Posterior vena cava (tissue), 2 donors: ENCODE results near the gene TPST2. TPM values are rescaled to one million over a fixed set of nuclear protein-coding genes. Genes with fewer than 3 reads are reported as not detected.

Source experiments
- DNase-seq: peaks from one replicate; pipeline ENCODE4 v3.0.0-alpha.2; 2020; ENCODE audit warnings: low spot score
- intact Hi-C, 2 donors: fragments of 100-400 bp; cut with DNase I; formaldehyde crosslinking; loops; one replicate each; pipeline versions ENCODE4 v1.14.1 to v1.14.2; 2022 to 2023
- long read RNA-seq, 2 donors: library from polyadenylated mRNA; unstranded; transcript quantifications; one replicate each; pipeline ENCODE4 v2.0.0, GENCODE V29; 2020 to 2021
- total RNA-seq, 2 donors: library from RNA; stranded (reverse); fragmentation: NEBNext Ultra II Directional; extraction: Animal tissue kit (Norgen Biotek cat#: 25700); gene quantifications; one replicate each; pipeline ENCODE4 v1.2.1, GENCODE V29; 2021
- donor health status: DM: yes; HTN: yes; CAD: no.
- donor health status: DM: yes; HTN: yes; CAD: no.

The TPST2 gene
- total RNA-seq: 10 to 100 TPM; 24.5 to 33.8 TPM
- long read RNA-seq, donor 1, full-length matches to known transcripts: 13 of 20 reads
- long read RNA-seq, donor 1, partial matches to known transcripts: 3 of 20 reads
- long read RNA-seq, donor 1, other reads (novel, unspliced or antisense): 4 of 20 reads
- long read RNA-seq, donor 2, full-length matches to known transcripts: 160 of 198 reads
- long read RNA-seq, donor 2, partial matches to known transcripts: 18 of 198 reads
- long read RNA-seq, donor 2, other reads (novel, unspliced or antisense): 20 of 198 reads

DNA sequence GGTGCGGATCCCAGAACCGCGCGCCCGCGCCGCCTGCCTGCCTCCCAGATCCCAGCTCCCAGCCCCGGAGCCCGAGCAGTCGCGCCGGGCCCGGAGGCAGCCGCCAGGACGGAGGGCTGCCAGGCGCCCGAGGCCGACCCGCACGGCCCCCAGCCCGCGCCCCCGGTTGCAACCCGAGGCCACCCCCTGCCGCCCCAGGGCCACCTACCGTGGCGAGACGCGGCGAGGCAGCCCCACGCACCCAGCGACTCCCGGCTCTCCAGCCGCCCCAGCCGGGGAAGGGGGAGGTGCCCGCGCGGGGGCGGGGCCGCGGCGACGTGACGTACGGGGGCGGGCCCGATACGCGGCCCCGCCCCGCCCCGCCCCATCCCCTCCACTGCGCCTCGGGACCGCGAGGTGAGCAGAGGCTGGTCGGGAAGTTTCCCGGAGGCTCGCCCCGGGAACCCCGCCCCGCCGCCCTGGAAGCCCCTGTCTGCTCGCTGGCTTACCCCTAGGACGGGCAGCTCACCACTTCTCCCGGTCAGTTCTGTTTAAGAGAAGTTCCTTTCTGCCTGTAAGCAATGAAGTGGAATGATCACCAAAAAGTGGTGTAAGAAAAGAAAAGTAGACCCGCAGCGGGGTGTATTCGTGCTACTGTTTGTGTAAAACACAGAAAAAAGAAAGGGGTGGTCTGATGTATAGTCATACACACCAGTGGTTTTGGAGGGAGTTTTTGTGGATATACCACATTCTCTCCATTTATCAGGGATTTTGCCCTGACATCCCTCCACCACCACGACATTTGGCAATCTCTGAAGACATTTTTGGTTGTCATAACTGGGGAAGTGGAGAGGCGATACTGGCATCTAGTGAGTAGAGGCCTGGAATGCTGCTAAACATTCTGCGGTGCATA lies at the start of gene TPST2:
TPST2 (minus strand) TSS at position 288 of the 892 bp plus-strand sequence. CDS start 48,502 bp downstream, outside the sequence.
- peak; percentile 94 for DNase-seq

DNA sequence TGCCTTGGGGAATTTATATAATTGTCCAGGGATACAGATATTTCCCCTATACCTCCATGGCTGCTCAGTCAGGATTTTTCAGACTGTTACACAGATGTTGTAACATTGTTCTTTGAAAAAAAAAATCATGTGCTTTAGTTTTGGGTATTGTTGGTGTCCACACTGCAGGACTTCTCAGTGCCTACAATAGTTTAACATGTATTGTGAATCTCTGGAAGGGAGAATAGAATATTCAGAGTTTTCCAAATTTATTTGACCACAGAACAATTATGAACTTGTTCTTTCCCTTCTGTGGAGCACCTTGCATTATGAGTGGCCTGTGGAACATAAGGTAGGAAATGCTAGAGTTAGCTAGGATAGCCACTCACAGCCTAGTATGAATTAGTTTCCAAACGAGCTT lies 46.4 kb upstream of the TPST2 start:
- DNase-seq: no peak
- intact Hi-C loops: no loop called here

More for the DNA sequence above, at the start of gene TPST2:
- intact Hi-C loops: loop anchor here in 1 of 2 donors (10.0 kb wide), 1 partner anchor 75 kb away; the partner anchor contains the start of gene TFIP11

DNA sequence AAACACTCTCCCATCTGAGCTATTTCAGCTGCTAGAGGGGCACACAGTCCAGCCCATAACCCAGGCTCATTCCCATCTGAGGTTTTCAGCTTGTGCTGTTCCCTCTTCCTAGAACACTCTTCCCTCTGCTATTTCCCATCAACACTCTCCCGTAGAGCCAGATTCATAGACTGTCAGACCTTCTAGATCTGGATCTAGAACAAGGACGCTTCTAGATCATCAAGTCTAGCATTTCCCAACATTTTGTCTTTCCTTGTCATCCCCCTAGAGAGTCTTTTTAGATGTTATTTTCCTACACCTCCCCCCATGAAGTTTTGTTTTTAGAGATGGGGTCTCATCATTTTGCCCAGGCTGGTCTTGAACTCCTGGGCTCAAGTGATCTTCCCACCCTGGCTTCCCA lies 45.2 kb upstream of the TPST2 start:
- no peak for DNase-seq

DNA sequence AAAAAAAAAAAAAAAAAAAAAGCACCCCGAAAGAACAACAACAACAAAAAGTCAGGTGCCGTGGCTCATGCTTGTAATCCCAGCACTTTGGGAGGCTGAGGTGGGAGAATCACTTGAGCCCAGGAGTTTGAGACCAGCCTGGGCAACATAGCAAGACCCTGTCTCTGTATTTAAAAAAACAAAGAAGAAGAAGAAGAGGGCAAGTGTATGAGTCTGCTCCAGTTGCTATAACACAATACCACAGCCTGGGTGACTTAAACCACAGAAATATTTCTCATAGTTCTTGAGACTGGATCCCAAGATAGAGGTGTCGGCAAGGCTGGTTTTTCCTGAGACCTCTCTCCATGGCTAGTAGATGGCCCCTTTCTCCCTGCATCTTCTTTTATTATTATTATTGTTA lies 44.3 kb upstream of the TPST2 start:
- intact Hi-C loops: no loop called here
- no peak for DNase-seq

More for the DNA sequence above, 45.2 kb upstream of the TPST2 start:
- intact Hi-C loops: no loop called here

DNA sequence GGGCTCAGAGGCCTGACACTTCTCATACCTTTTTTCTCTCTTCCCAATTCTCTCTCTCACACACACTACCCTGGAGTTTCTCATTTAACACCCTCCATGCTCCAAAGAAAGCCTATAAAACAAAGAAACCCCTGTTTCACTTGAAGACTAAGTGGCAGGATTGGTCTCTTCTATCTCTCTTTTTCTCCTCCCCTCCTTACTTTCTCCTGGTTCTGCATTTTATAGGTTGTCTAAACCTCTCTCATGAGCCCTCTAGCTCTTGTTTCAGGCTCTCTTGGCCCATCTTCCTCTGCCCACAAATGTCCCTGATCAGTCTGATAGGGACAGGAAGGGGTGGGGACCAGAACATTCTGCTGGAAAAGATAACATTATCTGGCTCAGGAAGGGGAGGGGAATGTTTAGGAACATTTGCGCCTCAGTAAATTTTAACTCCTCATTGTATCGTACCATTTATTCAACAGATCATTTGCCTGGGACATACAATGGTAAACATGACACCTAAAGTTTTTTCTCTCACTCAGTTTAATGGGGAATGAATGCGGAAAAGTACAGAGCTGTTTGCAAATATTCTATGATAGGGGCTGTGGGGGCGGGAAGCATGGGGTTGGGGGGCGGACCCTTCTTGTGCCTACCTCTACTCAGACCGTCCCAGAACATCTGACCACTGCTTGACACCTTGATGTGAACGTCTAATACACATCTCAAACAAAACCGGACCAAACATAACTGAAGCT lies 42.7 kb upstream of the TPST2 start:
- intact Hi-C loops: no loop called here
- no peak for DNase-seq

DNA sequence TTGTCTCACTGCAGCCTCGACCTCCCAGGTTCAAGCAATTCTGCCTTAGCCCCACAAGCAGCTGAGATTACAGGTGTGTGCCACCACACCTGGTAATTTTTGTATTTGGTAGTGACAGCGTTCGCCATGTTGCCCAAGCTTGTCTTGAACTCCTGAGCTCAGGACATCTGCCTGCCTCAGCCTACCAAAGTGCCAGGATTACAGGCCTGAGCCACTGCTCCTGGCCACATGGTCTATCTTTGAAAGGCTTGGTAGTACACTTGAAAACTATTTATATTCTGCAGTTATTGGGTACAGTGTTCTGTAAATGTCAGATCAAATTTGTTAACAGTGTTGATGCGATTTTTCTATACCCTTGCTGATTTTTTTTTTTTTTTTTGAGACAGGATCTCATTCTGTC lies 41.4 kb upstream of the TPST2 start:
- intact Hi-C loops: no loop called here
- no peak for DNase-seq

DNA sequence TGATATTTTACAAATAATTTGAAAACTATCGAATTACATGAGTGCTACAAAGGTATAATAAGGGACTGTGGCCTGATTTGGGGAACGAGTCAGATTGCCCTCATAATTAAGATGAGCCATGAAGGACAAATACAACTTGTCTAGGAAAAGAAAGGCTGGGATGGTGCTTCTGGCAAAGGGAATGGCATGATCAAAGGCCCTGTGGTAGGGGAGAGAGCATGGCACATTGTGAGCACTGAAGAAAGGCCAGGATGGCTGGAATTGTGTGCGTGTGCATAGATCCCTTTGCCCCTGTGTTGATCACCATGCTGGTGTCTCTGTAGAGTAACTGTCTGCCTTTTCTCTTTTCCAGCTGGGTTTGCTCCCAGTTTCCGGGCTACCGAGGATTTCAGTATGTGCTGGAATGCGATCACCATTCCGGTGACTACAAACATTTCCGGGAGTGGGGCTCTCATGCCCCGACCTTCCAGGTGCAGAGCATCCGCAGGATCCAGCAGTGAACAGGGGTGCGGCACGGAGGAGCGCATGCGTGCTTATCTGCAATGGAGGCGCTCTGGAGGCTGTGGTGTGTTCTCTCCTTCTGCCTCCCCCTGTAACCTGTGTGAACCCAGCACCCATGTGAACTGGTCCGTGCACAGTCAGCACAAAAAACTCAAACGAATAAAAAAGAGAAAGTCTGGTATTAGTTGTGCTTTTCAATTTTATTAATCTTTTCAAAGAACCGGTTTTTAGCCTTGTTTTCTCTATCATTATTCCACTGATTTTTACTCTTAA lies 40.2 kb upstream of the TPST2 start:
- DNase-seq: no peak
- intact Hi-C loops: no loop called here

DNA sequence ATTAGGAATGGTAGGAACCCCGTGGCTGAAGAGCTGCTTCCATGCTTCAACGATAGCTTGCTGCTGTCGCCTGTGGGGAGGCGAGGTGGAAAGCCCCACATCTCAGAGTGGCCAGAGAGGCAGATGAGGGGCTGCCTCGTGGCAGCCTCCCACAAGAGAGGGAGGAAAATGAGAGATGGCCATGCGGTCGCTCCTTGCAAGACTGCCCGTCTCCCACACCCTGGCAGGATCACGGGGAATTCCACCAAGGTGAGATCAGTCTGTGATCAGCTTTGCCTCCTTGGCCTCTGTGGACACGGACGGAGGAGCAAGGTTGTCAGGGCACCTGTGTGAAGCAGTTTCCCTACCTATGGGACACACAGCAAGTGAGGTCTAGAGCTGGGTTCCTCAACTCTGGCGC lies 34.9 kb upstream of the TPST2 start:
- peak; percentile 54 for DNase-seq
- intact Hi-C loops: no loop called here

DNA sequence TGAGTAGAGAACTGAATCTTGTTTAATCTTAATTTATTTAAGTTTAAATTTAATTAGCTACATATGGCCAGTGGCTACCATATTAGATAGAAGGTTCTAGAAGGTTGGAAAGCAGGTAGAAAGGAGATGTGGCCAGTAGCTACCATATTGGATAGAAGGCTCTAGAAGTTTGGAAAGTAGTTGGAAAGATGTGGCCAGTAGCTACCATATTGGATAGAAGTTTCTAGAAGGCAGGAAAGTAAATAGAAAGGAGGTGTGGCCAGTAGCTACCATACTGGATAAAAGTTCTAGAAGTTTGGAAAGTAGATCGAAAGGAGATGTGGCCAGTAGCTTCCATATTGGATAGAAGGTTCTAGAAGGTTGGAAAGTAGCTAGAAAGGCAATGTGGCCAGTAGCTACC lies 34.1 kb upstream of the TPST2 start:
- intact Hi-C loops: no loop called here
- no peak for DNase-seq

DNA sequence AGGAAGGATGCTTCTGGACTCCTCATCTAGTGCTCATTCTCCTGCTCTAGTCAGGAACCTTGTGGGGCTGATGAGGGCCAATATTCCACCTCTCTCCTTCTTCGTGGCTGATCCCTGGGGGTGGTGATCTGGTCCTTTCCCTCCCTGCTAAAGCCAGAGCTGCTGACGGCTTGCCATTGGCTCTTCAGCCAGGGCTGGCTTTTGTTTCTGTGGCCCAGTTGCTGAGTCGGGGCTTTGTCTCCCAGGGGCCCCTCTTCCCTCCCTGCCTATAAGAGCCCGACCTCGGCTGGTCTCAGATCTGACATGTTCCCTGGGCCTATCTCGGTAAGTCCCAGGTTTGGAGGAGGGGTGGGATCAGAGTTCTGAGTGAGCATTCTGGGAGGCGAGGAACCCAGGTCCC lies 31.7 kb upstream of the TPST2 start, which contains the start of gene CRYBA4:
CRYBA4 (plus strand) TSS at position 301 of the 400 bp plus-strand sequence. CDS start 634 bp downstream, outside the sequence.
- intact Hi-C loops: no loop called here
- no peak for DNase-seq

DNA sequence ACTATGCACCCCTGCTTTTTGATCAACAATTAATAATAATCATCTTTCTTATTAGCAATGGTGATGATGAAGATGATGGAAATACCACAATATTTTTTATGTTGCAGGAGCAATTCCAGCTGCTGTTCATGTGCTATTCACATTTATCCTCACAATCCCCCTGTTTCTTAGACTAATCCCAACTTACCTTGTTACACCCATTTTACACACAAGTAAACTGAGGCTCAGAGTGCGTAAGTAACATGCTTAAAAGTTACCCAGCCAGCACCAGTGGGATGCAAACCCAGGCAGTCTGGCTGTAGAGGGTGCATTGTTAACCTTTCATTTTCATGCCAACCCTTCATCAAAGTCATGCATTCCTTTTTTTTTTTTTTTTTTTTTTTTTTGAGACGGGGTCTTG lies 30.3 kb upstream of the TPST2 start:
- intact Hi-C loops: no loop called here

DNA sequence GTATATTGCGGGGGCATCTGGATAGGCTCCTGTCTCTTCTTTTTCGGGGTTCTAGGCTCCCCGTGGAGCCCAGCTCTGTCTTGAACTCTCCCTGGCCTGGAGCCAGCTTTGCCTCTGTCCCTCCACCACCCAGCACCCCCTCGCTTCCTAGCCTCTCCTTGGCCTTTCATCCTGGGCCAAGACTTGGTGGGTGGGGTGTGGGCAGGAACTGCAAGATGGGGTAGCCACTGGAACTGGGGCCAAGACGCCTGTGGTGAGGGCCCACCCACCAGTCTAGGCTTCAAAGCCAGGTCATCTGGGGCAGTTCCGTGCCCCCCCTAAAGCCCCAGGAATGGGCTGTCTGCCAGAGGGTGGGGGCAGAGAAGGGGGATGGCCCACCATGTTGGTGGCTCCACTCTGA lies 29.6 kb upstream of the TPST2 start:
- intact Hi-C loops: no loop called here
- no peak for DNase-seq

More for the DNA sequence above, 30.3 kb upstream of the TPST2 start:
- no peak for DNase-seq

DNA sequence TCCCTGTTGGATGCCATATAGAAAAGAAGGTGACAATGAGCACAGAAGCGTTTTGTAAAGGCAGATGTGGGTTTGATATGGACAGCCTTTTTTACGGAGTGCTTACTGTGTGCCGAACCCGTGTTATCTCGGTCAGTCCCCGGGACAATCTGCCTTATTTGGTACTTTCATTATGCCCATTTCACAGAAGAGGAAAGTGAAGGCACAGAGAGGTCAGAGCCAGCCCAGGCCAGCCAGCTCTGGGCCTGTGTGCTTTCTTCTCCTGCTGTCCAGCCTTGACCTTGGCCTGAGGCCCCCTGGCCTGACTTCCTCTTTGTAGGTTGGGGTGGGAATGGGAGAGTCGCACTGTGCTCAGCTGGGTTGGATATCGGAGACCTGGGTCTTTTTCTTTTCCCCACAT lies 28.5 kb upstream of the TPST2 start:
- intact Hi-C loops: no loop called here
- no peak for DNase-seq

DNA sequence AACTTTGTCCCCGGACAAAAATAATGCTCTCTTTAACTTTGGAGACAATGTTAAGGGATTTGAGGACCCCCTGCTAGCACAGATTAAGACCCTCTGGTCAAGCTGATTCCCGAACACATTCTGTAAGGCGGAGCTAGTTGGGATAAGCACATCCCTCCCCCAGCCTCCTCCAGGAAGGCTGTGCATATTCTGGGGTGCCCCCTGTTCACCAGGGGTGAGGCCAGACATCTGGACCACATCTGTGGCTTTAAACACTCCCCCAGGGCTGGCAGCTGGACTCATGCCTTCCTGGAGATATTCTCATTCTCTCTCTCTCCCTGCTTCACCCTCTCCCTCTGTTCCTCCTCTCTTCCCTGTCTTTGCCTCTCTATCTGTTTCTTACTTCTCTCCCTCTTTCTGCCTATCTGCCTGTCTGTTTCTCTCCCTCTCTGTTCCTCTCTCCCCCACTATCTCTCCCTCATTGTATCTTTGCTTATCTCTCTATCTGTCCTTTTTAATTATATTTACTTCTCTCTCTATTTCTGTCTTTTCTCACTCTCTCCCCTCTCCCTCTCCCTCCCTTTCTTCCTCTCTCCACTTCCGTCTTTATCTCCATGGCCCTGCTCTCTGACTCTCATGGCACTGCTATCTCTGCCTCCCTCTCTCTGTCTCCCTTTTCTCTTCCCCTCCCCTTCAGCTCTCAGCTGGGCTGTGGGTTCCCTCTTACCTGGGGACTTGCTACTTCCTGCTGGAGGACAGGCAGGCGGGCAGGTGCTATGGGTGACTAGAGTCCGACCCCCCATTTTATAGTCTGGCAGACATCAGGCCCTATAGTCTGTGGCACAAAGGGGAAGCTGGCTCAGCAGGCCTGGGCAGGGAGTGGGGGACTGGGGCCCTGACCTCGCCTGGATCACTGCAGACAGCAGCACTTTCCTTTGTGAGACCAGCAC lies 27.6 kb upstream of the TPST2 start, which contains the start of gene CRYBB1:
CRYBB1 (minus strand) TSS at position 757 of the 929 bp plus-strand sequence. CDS start 1,708 bp downstream, outside the sequence.
- no peak for DNase-seq
- intact Hi-C loops: no loop called here

DNA sequence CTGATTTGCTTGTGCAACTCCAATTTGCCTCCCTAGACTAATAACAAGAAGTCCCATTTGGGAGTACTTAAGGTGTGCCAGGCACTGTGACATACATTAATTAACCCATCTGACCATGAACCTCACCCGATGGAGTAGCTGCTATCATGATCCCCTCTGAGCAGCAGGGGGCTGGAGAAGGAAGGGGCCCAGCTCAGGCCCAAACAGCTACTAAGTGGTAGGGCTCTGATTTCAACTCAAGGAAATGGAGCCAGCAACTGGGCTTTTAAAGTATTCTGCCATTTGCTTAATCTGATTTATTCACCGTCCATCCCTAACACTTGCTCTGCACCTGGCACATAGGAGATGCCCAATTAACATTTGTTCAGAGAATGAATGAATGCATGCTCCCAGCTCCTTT lies 26.7 kb upstream of the TPST2 start:
- intact Hi-C loops: no loop called here

DNA sequence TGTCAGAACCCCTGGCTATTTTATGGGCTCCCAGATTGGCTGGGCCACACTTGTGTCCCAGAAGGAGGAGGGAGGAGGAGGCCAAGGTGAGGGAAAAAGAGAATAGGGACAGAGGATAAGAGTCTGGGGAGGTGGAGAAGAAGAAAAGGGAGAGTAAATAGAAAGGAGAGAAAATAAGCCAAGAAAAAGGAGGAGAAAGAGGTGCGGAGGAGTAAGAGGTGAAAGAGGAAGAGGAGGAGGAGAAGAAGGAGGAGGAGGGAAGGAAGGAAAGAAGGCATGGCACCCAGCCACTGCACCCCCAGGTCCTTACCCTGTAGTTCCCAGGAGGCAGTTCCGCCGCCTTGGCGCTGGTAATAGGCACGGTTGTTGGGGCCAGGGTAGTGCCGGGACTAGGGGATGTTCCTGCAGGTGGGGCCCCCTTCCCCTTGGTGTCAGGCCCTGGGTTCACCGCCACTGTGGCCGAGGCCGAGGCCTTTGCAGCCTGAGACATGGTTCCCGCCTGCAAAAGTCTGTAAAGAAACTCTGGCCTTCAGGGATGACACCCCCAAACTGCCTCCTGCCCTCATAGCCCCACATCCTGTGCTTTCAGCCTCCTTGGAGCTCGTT lies 26.0 kb upstream of the TPST2 start:
- DNase-seq: no peak
- intact Hi-C loops: no loop called here

More for the DNA sequence above, 26.7 kb upstream of the TPST2 start:
- DNase-seq: no peak

DNA sequence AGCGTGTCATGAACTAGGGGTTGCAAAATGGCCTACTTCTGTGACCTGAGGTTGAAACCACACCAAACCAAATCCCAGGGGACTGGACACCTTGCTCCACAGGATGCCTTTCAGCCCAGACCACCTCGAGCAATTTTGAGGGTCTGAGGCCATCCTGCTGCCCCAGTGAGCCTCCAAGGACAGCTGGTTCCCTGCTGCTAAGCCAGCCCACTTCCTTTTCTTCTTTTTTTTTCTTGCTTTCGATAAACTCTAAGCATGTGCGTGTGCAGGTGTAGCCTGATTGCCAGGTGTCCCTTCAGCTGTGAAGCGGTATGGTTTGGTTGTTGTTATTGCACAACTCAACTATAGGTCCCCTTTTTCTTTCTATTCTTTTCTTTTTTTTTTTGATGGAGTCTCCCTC lies 25.2 kb upstream of the TPST2 start:
- intact Hi-C loops: no loop called here
- DNase-seq: no peak
